ENCODE results near the gene CFAP100. TPM values are rescaled to one million over a fixed set of nuclear protein-coding genes. Genes with fewer than 3 reads are reported as not detected.

Gene CFAP100
- total and polyA plus RNA-seq, 3 donors from 2014 or later = 21.4 to 74.2 (median 56.2) TPM

DNA sequence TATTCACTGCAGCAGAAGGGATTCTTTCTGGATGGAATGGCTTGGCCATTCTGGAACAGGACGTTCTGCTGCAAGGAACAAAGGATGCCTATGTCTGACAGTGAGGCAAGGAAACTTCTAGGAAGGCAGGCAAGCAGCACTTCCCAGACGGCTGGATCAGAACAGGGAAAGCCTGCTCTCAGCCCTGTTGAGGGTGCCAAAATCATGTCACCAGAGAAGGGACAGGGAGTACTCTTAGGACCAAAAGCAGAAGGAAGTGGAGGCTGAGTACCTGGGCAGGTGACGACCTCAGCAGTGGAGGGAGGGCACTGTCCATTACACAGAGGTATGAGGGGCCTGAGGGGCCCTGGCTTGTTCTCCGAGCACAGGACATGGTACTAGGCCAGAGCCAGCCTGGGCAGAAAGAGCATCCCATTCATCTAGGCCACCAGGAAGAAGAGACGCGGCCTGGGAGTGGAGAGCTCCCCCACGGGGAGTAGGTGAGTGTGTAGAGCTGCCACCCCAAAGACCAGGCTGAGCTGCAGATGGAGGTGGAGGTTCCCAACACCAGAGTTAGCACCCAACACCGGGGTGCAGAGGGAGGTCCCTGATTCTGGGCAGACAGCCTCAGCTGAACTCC, 47.1 kb upstream of the CFAP100 start:
- TF ChIP-seq CTCF (IDR thresholded peaks at IDR 0.05) (no peak), POLR2A (IDR thresholded peaks at IDR 0.05) (no peak)
- Histone ChIP-seq H3K36me3 (ENCODE audit: low read depth, missing control alignments) (no peaks in the 10 kb centered on the region), H3K9me3 (no peaks in the 10 kb centered on the region), H3K27me3 (no peaks in the 10 kb centered on the region), H3K4me3 (no peak overlapping the region), H3K4me1 (peaks cover 23% of the 10 kb centered on the region), H3K27ac (peak overlapping the region in 1 of 2 donors; percentile 74)
- 45 to 70% methylated on average over 6 to 8 of the region's 8 CpGs for WGBS, 2 donors
- intact Hi-C loops (cut with DNase I; ENCODE audit: low total_unique reads) = no loop called here
- DNase-seq = peak; percentile 38

- no peak for TF ChIP-seq CTCF (IDR thresholded peaks at IDR 0.05)
- TF ChIP-seq POLR2A (IDR thresholded peaks at IDR 0.05) = no peak
- DNase-seq = peak; percentile 12
- Histone ChIP-seq H3K4me1 (peaks cover 20% of the 10 kb centered on the region), H3K27ac (peak overlapping the region in 1 of 2 donors; percentile 74), H3K4me3 (no peak overlapping the region), H3K9me3 (no peaks in the 10 kb centered on the region), H3K36me3 (ENCODE audit: low read depth, missing control alignments) (no peaks in the 10 kb centered on the region), H3K27me3 (no peaks in the 10 kb centered on the region)
- WGBS, 2 donors = 89 to 92% methylated on average over 12 of the region's 12 CpGs
- intact Hi-C loops (cut with DNase I; ENCODE audit: low total_unique reads) = no loop called here
Measured at GRCh38 chr3:126348308-126348920, 46.3 kb upstream of the CFAP100 start.

DNA sequence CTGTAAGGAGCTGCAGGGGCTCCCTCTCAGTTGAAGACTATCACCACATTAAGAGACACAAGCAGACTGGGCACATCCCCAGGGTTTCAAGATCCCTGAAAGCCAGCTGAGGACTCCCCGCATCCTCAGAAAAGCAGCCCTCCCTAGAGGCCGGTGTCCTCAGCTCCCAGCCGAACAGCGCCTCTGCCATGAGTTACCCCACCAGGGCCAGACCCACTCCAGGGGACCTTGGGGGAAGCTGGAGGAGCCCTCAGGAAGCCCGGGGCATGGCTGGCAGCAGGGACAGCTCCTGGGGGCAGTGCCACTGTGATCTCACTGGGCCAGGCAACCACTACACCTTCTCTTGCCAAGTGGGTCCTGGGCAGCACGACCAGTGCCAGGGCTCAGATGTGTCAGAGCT, 45.6 kb upstream of the CFAP100 start:
- DNase-seq = peak; percentile 6
- TF ChIP-seq CTCF (IDR thresholded peaks at IDR 0.05) (no peak), POLR2A (IDR thresholded peaks at IDR 0.05) (no peak)
- intact Hi-C loops (cut with DNase I; ENCODE audit: low total_unique reads) = no loop called here
- H3K27me3 ChIP-seq = no peaks in the 10 kb centered on the region
- H3K9me3 ChIP-seq = no peaks in the 10 kb centered on the region
- H3K4me3 ChIP-seq = no peak overlapping the region
- peaks cover 22% of the 10 kb centered on the region for H3K4me1 ChIP-seq
- H3K36me3 ChIP-seq (ENCODE audit: low read depth, missing control alignments) = no peaks in the 10 kb centered on the region
- H3K27ac ChIP-seq = no peak overlapping the region
- WGBS, 2 donors = 92 to 100% methylated on average over 1 to 6 of the region's 6 CpGs

GRCh38 chr3:126349611-126350501, 44.9 kb upstream of the CFAP100 start:
- H3K27me3 ChIP-seq = no peaks in the 10 kb centered on the region
- H3K36me3 ChIP-seq (ENCODE audit: low read depth, missing control alignments) = no peaks in the 10 kb centered on the region
- no peak overlapping the region for H3K27ac ChIP-seq
- intact Hi-C loops (cut with DNase I; ENCODE audit: low total_unique reads) = no loop called here
- peaks cover 30% of the 10 kb centered on the region for H3K4me1 ChIP-seq
- H3K9me3 ChIP-seq = no peaks in the 10 kb centered on the region
- peak; percentile 10 for DNase-seq
- no peak for TF ChIP-seq POLR2A (IDR thresholded peaks at IDR 0.05)
- TF ChIP-seq CTCF (IDR thresholded peaks at IDR 0.05) = no peak
- WGBS, 2 donors = 81 to 87% methylated on average over 4 to 15 of the region's 15 CpGs
- no peak overlapping the region for H3K4me3 ChIP-seq

Data from testis (tissue), 3 donors.